ENCODE measurements around the gene ABCA3. TPM values are rescaled to one million over a fixed set of nuclear protein-coding genes. Genes with fewer than 3 reads are reported as not detected.
A peak's percentile ranks its signal among the peaks of the same experiment; 100 is the strongest.

Gene ABCA3
- total RNA-seq, 2 donors from 2014 or later = 3.3 to 3.5 TPM

- Mint-ChIP-seq H3K27ac (peak overlapping the region; percentile 55), H3K36me3 (ENCODE audit: low read depth) (peaks cover 83% of the 10 kb centered on the region)
Observed at GRCh38 chr16:2257726-2258125, 82.8 kb downstream of the ABCA3 start.

GRCh38 chr16:2256531-2257140 is 83.9 kb downstream of the ABCA3 start:
- H3K27ac ChIP-seq (ENCODE audit: low read depth, low read length) = no peak overlapping the region
- Mint-ChIP-seq H3K27me3 (ENCODE audit: insufficient read depth) (no peaks in the 10 kb centered on the region), H3K36me3 (ENCODE audit: low read depth) (peaks cover 76% of the 10 kb centered on the region), H3K4me3 (no peak overlapping the region), H3K4me1 (peaks cover 14% of the 10 kb centered on the region), H3K9me3 (no peaks in the 10 kb centered on the region), H3K27ac (peak overlapping the region; percentile 48)
- H3K4me3 ChIP-seq (ENCODE audit: low read length) = no peak overlapping the region
- no peaks in the 10 kb centered on the region for H3K27me3 ChIP-seq (ENCODE audit: control insufficient read depth, insufficient read depth, low read length, poor library complexity, severe bottlenecking)
- TF ChIP-seq CTCF (conservative IDR thresholded peaks at IDR 0.05) = no peak
- H3K36me3 ChIP-seq (ENCODE audit: control insufficient read depth, insufficient read depth, low read length) = peaks cover 90% of the 10 kb centered on the region
- 97% methylated on average over 6 to 12 of the region's 12 CpGs for WGBS, 2 experiments (ENCODE audit: insufficient coverage in 1 of 2, insufficient read length in 1 of 2)
- H3K9ac ChIP-seq (ENCODE audit: extremely low read depth, low read length, poor library complexity, severe bottlenecking) = no peak overlapping the region
- no peaks in the 10 kb centered on the region for H3K9me3 ChIP-seq (ENCODE audit: control insufficient read depth, low read length)
- peaks cover 7% of the 10 kb centered on the region for H3K4me1 ChIP-seq (ENCODE audit: control insufficient read depth, insufficient read depth, low read length)
- DNase-seq = peak; percentile 40

More at GRCh38 chr16:2257726-2258125, 82.8 kb downstream of the ABCA3 start:
- 96 to 98% methylated on average over 5 to 6 of the region's 6 CpGs for WGBS, 2 experiments (ENCODE audit: insufficient coverage in 1 of 2, insufficient read length in 1 of 2)
- no peak for TF ChIP-seq CTCF (conservative IDR thresholded peaks at IDR 0.05)
- H3K9ac ChIP-seq (ENCODE audit: extremely low read depth, low read length, poor library complexity, severe bottlenecking) = no peak overlapping the region
- no peak overlapping the region for H3K4me3 ChIP-seq (ENCODE audit: low read length)
- Mint-ChIP-seq H3K4me3 (no peak overlapping the region), H3K4me1 (peaks cover 8% of the 10 kb centered on the region), H3K9me3 (no peaks in the 10 kb centered on the region), H3K27me3 (ENCODE audit: insufficient read depth) (no peaks in the 10 kb centered on the region)
- H3K9me3 ChIP-seq (ENCODE audit: control insufficient read depth, low read length) = no peaks in the 10 kb centered on the region
- H3K36me3 ChIP-seq (ENCODE audit: control insufficient read depth, insufficient read depth, low read length) = peaks cover 98% of the 10 kb centered on the region
- H3K4me1 ChIP-seq (ENCODE audit: control insufficient read depth, insufficient read depth, low read length) = no peaks in the 10 kb centered on the region
- no peak for DNase-seq
- no peak overlapping the region for H3K27ac ChIP-seq (ENCODE audit: low read depth, low read length)
- H3K27me3 ChIP-seq (ENCODE audit: control insufficient read depth, insufficient read depth, low read length, poor library complexity, severe bottlenecking) = no peaks in the 10 kb centered on the region

- peaks cover 66% of the 10 kb centered on the region for H3K36me3 ChIP-seq (ENCODE audit: control insufficient read depth, insufficient read depth, low read length)
- no peak overlapping the region for H3K4me3 Mint-ChIP-seq
- no peak overlapping the region for H3K4me3 ChIP-seq (ENCODE audit: low read length)
- H3K27ac ChIP-seq (ENCODE audit: low read depth, low read length) = no peak overlapping the region
- H3K27me3 ChIP-seq (ENCODE audit: control insufficient read depth, insufficient read depth, low read length, poor library complexity, severe bottlenecking) = no peaks in the 10 kb centered on the region
- no peaks in the 10 kb centered on the region for H3K9me3 ChIP-seq (ENCODE audit: control insufficient read depth, low read length)
- H3K9me3 Mint-ChIP-seq = peaks cover 2% of the 10 kb centered on the region
- H3K9ac ChIP-seq (ENCODE audit: extremely low read depth, low read length, poor library complexity, severe bottlenecking) = no peak overlapping the region
- H3K4me1 ChIP-seq (ENCODE audit: control insufficient read depth, insufficient read depth, low read length) = peaks cover 7% of the 10 kb centered on the region
- peak overlapping the region; percentile 70 for H3K27ac Mint-ChIP-seq
- no peaks in the 10 kb centered on the region for H3K27me3 Mint-ChIP-seq (ENCODE audit: insufficient read depth)
- peaks cover 59% of the 10 kb centered on the region for H3K36me3 Mint-ChIP-seq (ENCODE audit: low read depth)
- peaks cover 14% of the 10 kb centered on the region for H3K4me1 Mint-ChIP-seq
- 92 to 99% methylated on average over 7 to 11 of the region's 11 CpGs for WGBS, 2 experiments (ENCODE audit: insufficient coverage in 1 of 2, insufficient read length in 1 of 2)
- no peak for TF ChIP-seq CTCF (conservative IDR thresholded peaks at IDR 0.05)
- peak; percentile 41 for DNase-seq
Observed at GRCh38 chr16:2253293-2253692, 87.2 kb downstream of the ABCA3 start.
